HepG2 (cell line): Measurements from ENCODE around the gene SLC16A5. TPM values are rescaled to one million over a fixed set of nuclear protein-coding genes. Genes with fewer than 3 reads are reported as not detected.

Source experiments
- AKNA ChIP-seq: sonication (generic); formaldehyde crosslinking; IDR thresholded peaks from 2 replicates; pipeline ENCODE4 v1.4.0; 2020; ENCODE audit warnings: missing genetic modification reagents, borderline replicate concordance
- ATF3 ChIP-seq: sonication (generic); formaldehyde crosslinking; IDR thresholded peaks from 2 replicates; pipeline ENCODE4 v1.4.0; 2020; ENCODE audit warnings: missing genetic modification reagents
- ATF6 ChIP-seq: sonication (generic); formaldehyde crosslinking; conservative IDR thresholded peaks from 2 replicates; pipeline ENCODE4 v1.4.0; 2020; ENCODE audit warnings: missing genetic modification reagents
- CENPBD1 ChIP-seq: sonication (generic); formaldehyde crosslinking; IDR thresholded peaks from 2 replicates; pipeline ENCODE4 v1.8.0; 2022; ENCODE audit warnings: missing genetic modification reagents, low read depth, mild to moderate bottlenecking, borderline replicate concordance
- FOXK1 ChIP-seq: sonication (generic); formaldehyde crosslinking; IDR thresholded peaks from 2 replicates; pipeline ENCODE4 v1.4.0; 2020; ENCODE audit warnings: low read depth, missing genetic modification reagents, borderline replicate concordance
- IRF1 ChIP-seq: sonication (generic); formaldehyde crosslinking; IDR thresholded peaks from 2 replicates; pipeline ENCODE4 v1.4.0; 2020; ENCODE audit warnings: low read depth, mild to moderate bottlenecking, missing genetic modification reagents
- MIER2 ChIP-seq: IDR thresholded peaks from 2 replicates; pipeline ENCODE4 v1.6.1; 2016; ENCODE audit warnings: missing biosample characterization, missing genetic modification reagents
- NFAT5 ChIP-seq: sonication (generic); formaldehyde crosslinking; IDR thresholded peaks from 2 replicates; pipeline ENCODE4 v1.4.0; 2020; ENCODE audit warnings: missing genetic modification reagents
- NFE2L1 ChIP-seq: sonication (generic); formaldehyde crosslinking; IDR thresholded peaks from 2 replicates; pipeline ENCODE4 v1.4.0; 2020; ENCODE audit warnings: missing genetic modification reagents, mild to moderate bottlenecking, borderline replicate concordance
- SRY ChIP-seq: sonication (generic); formaldehyde crosslinking; IDR thresholded peaks from 2 replicates; pipeline ENCODE4 v1.8.0; 2022; ENCODE audit warnings: mild to moderate bottlenecking, missing genetic modification reagents
- ZNF547 ChIP-seq: sonication (generic); formaldehyde crosslinking; IDR thresholded peaks from 2 replicates; pipeline ENCODE4 v1.5.1; 2020; ENCODE audit warnings: mild to moderate bottlenecking, missing genetic modification reagents
- ZNF761 ChIP-seq: sonication (generic); formaldehyde crosslinking; conservative IDR thresholded peaks from 2 replicates; pipeline ENCODE4 v1.4.0; 2020; ENCODE audit warnings: mild to moderate bottlenecking, missing genetic modification reagents
- ZSCAN31 ChIP-seq: sonication (generic); formaldehyde crosslinking; IDR thresholded peaks from 2 replicates; pipeline ENCODE4 v1.5.0; 2020; ENCODE audit warnings: low read depth, mild to moderate bottlenecking, missing genetic modification reagents
- polyA plus RNA-seq, 8 experiments: library from polyadenylated mRNA; depleted of rRNA in 3 of 8; stranded (reverse) in 7 of 8; unstranded in 1 of 8; fragments of >200 nt; fragmentation: Illumina TruSeq in 4 of 8; extraction: Trizol in 4 of 8; gene quantifications; 2 replicates each; pipeline versions ENCODE4 v1.2.1 to v1.2.3, GENCODE V29; 2011 to 2016; ENCODE audit warnings: low read depth in 4 of 8, missing spikeins in 1 of 8, mixed read lengths in 1 of 8; ENCODE audit not compliant: insufficient read depth in 1 of 8
- total RNA-seq, 5 experiments: library from RNA; depleted of rRNA; stranded (reverse); fragments of >200 nt; fragmentation: Illumina TruSeq; extraction: Trizol; gene quantifications; 2 replicates each; pipeline ENCODE4 v1.2.3, GENCODE V29; 2016; ENCODE audit warnings: low read depth in 1 of 5

The SLC16A5 gene
- total and polyA plus RNA-seq, 2 of the 13 experiments (the other 11 are each of a cell fraction or from before 2014, with no cell fraction given), result 0.69 to 5.6 TPM

GRCh38 chr17:75047398-75048098, 40.2 kb upstream of the SLC16A5 start (continued):
- TF ChIP-seq NFAT5 (CRISPR knock-in tag) (no peak), FOXK1 (CRISPR knock-in tag) (no peak), NFE2L1 (CRISPR knock-in tag) (no peak), SRY (CRISPR knock-in tag) (peak; percentile 31; the same call in 1 of the 2 replicates), ATF3 (CRISPR knock-in tag) (0 out of 2 replicates have a peak, but pooled peaks have one; percentile 3), ZNF761 (CRISPR knock-in tag) (no peak), IRF1 (CRISPR knock-in tag) (no peak), ZSCAN31 (CRISPR knock-in tag) (0 out of 2 replicates have a peak, but pooled peaks have one; percentile 32), ATF6 (CRISPR knock-in tag) (no peak), AKNA (CRISPR knock-in tag) (no peak), MIER2 (CRISPR knock-in tag) (no peak), ZNF547 (CRISPR knock-in tag) (0 out of 2 replicates have a peak, but pooled peaks have one; percentile 11), CENPBD1 (CRISPR knock-in tag) (no peak)
